GM18526 (cell line): Measurements from ENCODE around the gene GRID2.

Source experiments
- POLR2A ChIP-seq: IDR thresholded peaks from 3 replicates; pipeline ENCODE4 v1.6.1; 2011; ENCODE audit not compliant: insufficient read length; ENCODE audit errors: extremely low read depth

GRID2 gene

DNA sequence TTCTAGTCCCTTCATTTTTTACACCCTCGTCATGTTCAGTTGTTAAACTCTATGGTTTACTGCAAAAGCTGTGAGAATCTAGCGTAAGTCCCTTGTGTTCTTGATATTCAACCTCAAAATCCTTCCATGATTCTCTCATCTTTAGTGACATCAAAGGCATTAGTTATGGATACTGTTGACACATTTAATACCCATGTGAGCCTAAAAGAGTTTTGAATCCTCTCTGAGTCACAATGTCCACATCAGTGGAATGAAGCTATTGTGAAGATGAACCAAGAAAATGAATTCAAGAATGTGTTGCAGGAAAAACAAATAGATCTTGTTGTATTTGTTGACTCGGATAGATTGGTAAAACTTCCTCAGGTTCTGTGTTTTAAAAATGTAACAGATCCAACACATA lies 1130.1 kb downstream of the GRID2 start:
- no peak for TF ChIP-seq POLR2A

- TF ChIP-seq POLR2A: no peak
These were observed 1132.3 kb downstream of the GRID2 start for GRCh38 chr4:93436000-93436626.

GRCh38 chr4:93437991-93438390 lies 1134.2 kb downstream of the GRID2 start:
- no peak for TF ChIP-seq POLR2A

- no peak for TF ChIP-seq POLR2A
These were observed 1141.1 kb downstream of the GRID2 start for GRCh38 chr4:93444860-93445259.

GRCh38 chr4:93446038-93446437 lies 1142.3 kb downstream of the GRID2 start:
- TF ChIP-seq POLR2A: no peak

DNA sequence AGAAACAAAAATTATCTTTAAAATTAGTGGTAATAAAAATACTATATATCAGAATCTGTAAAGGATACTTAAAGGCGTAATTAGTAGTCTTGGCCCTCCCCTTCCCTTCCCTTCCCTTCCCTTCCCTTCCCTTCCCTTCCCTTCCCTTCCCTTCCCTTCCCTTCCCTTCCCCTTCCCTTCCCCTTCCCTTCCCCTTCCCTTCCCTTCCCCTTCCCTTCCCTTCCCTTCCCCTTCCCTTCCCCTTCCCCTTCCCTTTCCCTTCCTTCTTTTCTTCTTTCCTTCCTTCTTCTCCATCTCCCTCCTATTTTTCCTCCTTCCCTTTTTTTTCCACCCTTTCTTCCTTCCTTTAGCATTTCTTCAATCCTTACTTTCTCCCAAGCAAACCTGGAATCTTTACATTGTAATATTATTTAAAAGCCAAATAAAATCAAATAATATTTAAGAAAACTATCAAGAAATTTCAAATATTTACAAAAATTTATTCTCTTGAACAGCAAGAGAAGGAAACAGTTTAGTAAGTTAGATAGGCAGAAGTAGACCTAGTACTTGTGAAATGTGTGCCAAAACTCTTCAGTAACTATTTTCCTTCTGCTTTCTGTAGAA lies 1145.0 kb downstream of the GRID2 start:
- no peak for TF ChIP-seq POLR2A

GRCh38 chr4:93451954-93452353 lies 1148.2 kb downstream of the GRID2 start:
- TF ChIP-seq POLR2A: no peak

DNA sequence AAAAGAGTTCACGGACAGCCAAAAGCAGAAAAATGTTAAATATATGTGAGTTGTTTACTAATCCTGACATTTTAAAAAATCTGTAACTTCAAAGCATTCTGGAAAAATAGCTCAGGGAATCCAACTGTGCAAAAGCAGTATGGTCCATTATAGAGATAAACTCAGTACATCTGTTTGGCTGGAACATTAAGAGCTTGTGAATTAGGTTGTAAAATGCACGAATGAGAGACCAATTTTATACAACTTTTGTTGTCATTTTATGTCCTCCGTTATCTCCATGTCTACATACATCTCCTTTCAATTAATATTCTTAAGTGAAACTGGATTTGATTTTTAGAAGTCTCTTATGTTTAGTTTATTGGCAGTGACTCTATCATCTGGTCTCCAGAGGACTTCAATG lies 1157.8 kb downstream of the GRID2 start:
- TF ChIP-seq POLR2A: no peak

DNA sequence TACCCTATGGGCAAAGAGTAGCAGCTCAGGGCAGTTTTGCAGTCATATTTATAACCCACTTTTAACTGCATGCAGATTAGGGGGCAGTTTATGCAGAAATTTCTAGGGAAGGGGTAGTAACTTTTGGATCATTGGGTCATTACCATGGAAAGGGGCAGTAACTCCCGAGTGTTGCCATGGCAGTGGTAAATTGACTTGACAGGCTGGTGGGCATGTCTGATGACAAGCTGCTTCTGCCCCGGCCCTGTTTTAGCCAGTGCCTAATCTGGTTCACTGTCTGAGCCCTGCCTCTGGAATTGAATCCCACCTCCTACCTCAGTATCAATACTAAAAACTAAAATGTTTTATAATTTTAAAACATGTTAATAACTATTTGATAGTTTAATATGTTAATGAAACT lies 1162.7 kb downstream of the GRID2 start:
- no peak for TF ChIP-seq POLR2A

DNA sequence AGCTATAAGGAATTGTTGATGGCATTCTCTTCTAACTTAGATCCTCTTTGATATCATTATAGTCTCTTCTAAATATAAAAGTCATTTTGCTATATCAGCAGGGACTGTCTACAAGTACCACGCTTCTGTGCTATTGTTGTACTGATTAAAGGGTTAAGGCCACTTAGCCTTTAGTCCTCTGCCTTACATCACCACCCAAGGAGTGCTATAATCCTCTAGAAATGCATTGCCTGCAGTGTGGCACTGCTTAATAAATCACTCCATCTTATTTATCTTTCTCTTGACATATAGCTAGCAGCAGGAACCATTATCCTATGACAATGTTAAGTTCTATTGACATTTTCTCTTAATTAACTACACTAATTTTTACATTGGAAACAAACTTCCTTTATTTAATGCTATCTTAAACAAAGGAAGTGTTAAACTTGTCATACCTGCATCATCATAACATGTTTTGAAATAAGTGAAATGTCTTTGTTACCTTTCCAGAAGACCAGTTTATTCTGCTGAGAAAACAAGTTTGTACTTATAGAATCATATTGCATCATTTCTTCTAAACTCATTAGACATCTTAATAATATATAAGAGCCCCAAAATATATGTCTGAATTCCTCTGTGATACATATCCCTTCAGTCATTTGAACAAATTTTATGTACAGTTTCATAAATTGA lies 1163.9 kb downstream of the GRID2 start:
- TF ChIP-seq POLR2A: no peak

DNA sequence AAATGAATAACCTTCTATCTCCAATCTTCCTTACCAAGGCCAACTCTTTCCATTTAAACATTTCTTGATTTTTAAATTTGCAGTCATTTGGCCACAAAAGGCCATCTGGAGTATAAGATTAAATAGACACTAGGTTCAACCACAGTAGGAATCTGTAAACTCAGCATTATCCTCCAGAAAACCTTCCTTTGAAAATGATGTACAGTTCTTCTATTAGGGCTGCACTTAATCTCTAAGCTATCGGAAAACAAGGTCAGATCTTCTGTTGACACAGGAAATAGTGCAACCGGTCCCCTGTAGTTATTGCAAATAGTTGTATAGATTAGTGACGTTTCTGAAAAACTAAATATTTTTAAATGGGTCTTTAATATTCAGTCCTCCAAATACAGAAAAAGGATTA lies 1165.8 kb downstream of the GRID2 start:
- no peak for TF ChIP-seq POLR2A

GRCh38 chr4:93475730-93476129 lies 1172.0 kb downstream of the GRID2 start:
- TF ChIP-seq POLR2A: no peak

- TF ChIP-seq POLR2A: no peak
These were observed 1175.0 kb downstream of the GRID2 start for GRCh38 chr4:93478805-93479204.

DNA sequence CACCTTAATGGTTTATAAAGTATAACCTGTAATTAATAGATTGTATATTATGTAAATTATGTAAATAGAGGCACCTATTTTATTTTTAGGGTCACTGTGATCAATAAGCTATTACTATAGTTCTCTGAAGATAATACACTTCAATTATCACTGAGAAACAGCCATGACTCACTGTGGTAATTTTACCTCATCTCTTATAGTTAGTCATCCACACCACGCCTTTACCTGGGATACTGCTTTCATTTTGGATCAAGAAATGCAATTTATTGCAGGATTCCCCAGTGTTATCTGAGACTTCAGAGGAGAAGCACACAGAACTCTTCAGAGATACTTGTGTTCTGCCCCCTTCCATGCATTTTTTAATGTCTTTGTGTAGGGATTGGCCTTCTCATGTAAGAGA lies 1176.7 kb downstream of the GRID2 start:
- TF ChIP-seq POLR2A: no peak

DNA sequence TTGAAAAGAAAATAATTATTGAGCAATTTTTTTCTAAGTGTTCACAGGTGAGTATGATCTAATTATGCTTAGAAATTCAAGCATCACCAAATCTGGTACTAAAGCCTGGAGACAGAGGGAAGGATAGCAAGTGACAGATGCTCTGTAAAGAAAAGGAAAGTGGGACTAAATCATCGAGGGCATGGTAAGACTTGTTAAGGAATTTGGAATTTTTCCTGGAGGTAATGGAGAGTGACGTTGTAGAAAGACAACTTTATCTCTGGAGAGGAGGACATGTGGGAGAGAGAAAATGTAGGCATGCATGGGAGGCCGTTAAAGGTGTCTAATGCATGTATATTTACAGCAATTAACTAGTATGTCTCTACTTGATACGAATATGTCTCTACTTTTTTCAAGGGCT lies 1191.6 kb downstream of the GRID2 start:
- no peak for TF ChIP-seq POLR2A

- TF ChIP-seq POLR2A: no peak
These were observed 1197.5 kb downstream of the GRID2 start for GRCh38 chr4:93501244-93501643.

DNA sequence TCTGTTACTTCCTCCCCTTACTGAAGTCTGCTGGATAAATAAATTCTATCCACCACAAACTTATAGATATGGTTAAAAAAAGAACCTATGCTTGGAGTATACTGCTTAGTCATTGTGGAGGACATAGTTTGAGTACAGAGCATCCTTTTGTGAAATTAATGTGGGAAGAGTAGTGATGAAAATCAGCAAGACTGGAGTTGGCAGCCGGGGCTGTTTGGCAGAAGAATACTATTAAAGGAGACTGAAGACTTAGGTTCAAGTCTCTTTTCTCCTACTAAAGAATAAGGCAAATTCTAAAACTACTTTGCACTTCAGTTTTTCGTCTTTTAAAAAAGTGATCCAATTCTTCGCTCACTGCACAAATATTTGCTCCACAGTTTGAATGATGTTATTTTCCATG lies 1198.2 kb downstream of the GRID2 start:
- TF ChIP-seq POLR2A: no peak

- TF ChIP-seq POLR2A: no peak
These were observed 1199.2 kb downstream of the GRID2 start for GRCh38 chr4:93502991-93503390.
